Right renal pelvis (tissue), 4 donors: ENCODE measurements around the gene GPX4. TPM values are rescaled to one million over a fixed set of nuclear protein-coding genes. Genes with fewer than 3 reads are reported as not detected.

Experiments
- DNase-seq, 4 donors: peaks; one replicate each; pipeline ENCODE4 v3.0.0-alpha.2; 2013; ENCODE audit warnings: low read depth in 4 of 4, low spot score in 3 of 4, missing footprints in 1 of 4
- polyA plus RNA-seq, 4 donors: library from polyadenylated mRNA; unstranded; fragments of 120-200 nt; gene quantifications; one replicate each; pipeline ENCODE4 v1.2.1, GENCODE V29; 2013; ENCODE audit not compliant: insufficient read length in 4 of 4

Gene GPX4
- polyA plus RNA-seq, 4 donors: 242 to 321 (median 252) TPM

- DNase-seq: no peak
These were observed 19.5 kb upstream of the GPX4 start for GRCh38 chr19:1084024-1084868.

- DNase-seq: no peak
These were observed 18.6 kb upstream of the GPX4 start for GRCh38 chr19:1085053-1085658.

GRCh38 chr19:1085676-1086442 lies 17.9 kb upstream of the GPX4 start:
- no peak for DNase-seq

GRCh38 chr19:1086613-1087012 lies 17.2 kb upstream of the GPX4 start:
- no peak for DNase-seq

- DNase-seq: no peak
These were observed 15.9 kb upstream of the GPX4 start for GRCh38 chr19:1087813-1088415.

- no peak for DNase-seq
These were observed 15.3 kb upstream of the GPX4 start for GRCh38 chr19:1088416-1089010.

- no peak for DNase-seq
These were observed 14.5 kb upstream of the GPX4 start for GRCh38 chr19:1089126-1089771.

GRCh38 chr19:1089891-1090290 lies 13.9 kb upstream of the GPX4 start:
- no peak for DNase-seq

- no peak for DNase-seq
These were observed 12.9 kb upstream of the GPX4 start for GRCh38 chr19:1090731-1091543.

- DNase-seq: no peak
These were observed 12.1 kb upstream of the GPX4 start for GRCh38 chr19:1091544-1092175.

- DNase-seq: no peak
These were observed 10.5 kb upstream of the GPX4 start for GRCh38 chr19:1093330-1093729.

- no peak for DNase-seq
These were observed 9.8 kb upstream of the GPX4 start for GRCh38 chr19:1093811-1094553.

GRCh38 chr19:1094655-1094977 lies 9.2 kb upstream of the GPX4 start:
- no peak for DNase-seq

- DNase-seq: peak; percentile 94 to 98 (median 94)
These were observed 8.7 kb upstream of the GPX4 start, which contains the start of gene POLR2E for GRCh38 chr19:1094978-1095701. TSS of gene POLR2E (minus strand) at chr19:1095375. CDS start at chr19:1095315, 60 bp downstream.

- no peak for DNase-seq
These were observed 6.0 kb upstream of the GPX4 start for GRCh38 chr19:1097810-1098176.

GRCh38 chr19:1098177-1099051 lies 5.4 kb upstream of the GPX4 start:
- DNase-seq: no peak

- DNase-seq: no peak
These were observed 2.5 kb upstream of the GPX4 start for GRCh38 chr19:1101337-1101698.
